Natural killer cell (primary cell): ENCODE data around the gene PPP2R5C. TPM values are rescaled to one million over a fixed set of nuclear protein-coding genes. Genes with fewer than 3 reads are reported as not detected.
A peak's percentile ranks its signal among the peaks of the same experiment; 100 is the strongest.

Experiments
- ATAC-seq, 3 donors: fragments of 150-1000 bp in 2 of 3; fragments of 200-7000 bp in 1 of 3; cut with Tn5 transposase; 1 replicate in 1 of 3; 2 replicates in 2 of 3; pipeline ENCODE4 v1.10.0; 2021; ENCODE audit warnings: mild to moderate bottlenecking in 2 of 3, moderate library complexity in 2 of 3
- DNase-seq, 2 donors: peaks; one replicate each; pipeline versions ENCODE4 v3.0.0 to v3.0.0-alpha.2; 2013 to 2021; ENCODE audit warnings: mixed read lengths in 1 of 2
- H3K27ac ChIP-seq: one replicate; pipeline ENCODE4 v1.5.1; 2013; ENCODE audit warnings: mild to moderate bottlenecking, low read length
- H3K27me3 ChIP-seq: one replicate; pipeline ENCODE4 v1.6.1; 2013; ENCODE audit warnings: low read length; ENCODE audit not compliant: control insufficient read depth, insufficient read depth
- H3K36me3 ChIP-seq: one replicate; pipeline ENCODE4 v1.6.1; 2013; ENCODE audit warnings: low read length; ENCODE audit not compliant: control insufficient read depth, insufficient read depth
- H3K4me1 ChIP-seq: one replicate; pipeline ENCODE4 v1.6.1; 2013; ENCODE audit warnings: low read length; ENCODE audit not compliant: control insufficient read depth, insufficient read depth
- H3K4me3 ChIP-seq: one replicate; pipeline ENCODE4 v1.5.1; 2013; ENCODE audit warnings: low read length
- H3K9me3 ChIP-seq: one replicate; pipeline ENCODE4 v1.6.1; 2013; ENCODE audit warnings: low read length; ENCODE audit not compliant: control insufficient read depth, insufficient read depth
- H3K27ac Mint-ChIP-seq, 2 donors: one replicate each; pipeline ENCODE4 v1.8.0; 2022; ENCODE audit warnings: mild to moderate bottlenecking in 2 of 2, mixed read lengths in 2 of 2, moderate library complexity in 1 of 2
- H3K27me3 Mint-ChIP-seq, 2 donors: one replicate each; pipeline ENCODE4 v1.8.0; 2022; ENCODE audit warnings: low read depth in 2 of 2, mixed read lengths in 2 of 2
- H3K36me3 Mint-ChIP-seq: one replicate; pipeline ENCODE4 v1.8.0; 2022; ENCODE audit warnings: mixed read lengths
- H3K4me1 Mint-ChIP-seq, 2 donors: one replicate each; pipeline ENCODE4 v1.8.0; 2022; ENCODE audit warnings: mixed read lengths in 2 of 2
- H3K4me3 Mint-ChIP-seq: one replicate; pipeline ENCODE4 v1.8.0; 2022; ENCODE audit warnings: mild to moderate bottlenecking, moderate library complexity, mixed read lengths
- H3K9me3 Mint-ChIP-seq, 2 donors: one replicate each; pipeline ENCODE4 v1.8.0; 2022; ENCODE audit warnings: mixed read lengths in 2 of 2
- WGBS: methylation state at CpG from one replicate; pipeline ENCODE4 v1.1.7; 2013; ENCODE audit warnings: missing lambda C conversion rate; ENCODE audit not compliant: insufficient coverage; 5-methylcytosine and 5-hydroxymethylcytosine counted together
- intact Hi-C: fragments of 100-400 bp; cut with micrococcal nuclease; formaldehyde crosslinking; loops from one replicate; pipeline ENCODE4 v1.14.2; 2022
- total RNA-seq, 4 donors: library from RNA; stranded (reverse); fragments of 120-200 nt in 1 of 4; gene quantifications; one replicate each; pipeline versions ENCODE4 v1.2.3 to v1.2.4, GENCODE V29; 2013 to 2022
- TF ChIP-seq, protein P1 (sequence below): fragments of 200-600 bp; IDR thresholded peaks from one replicate; pipeline ENCODE4 v1.8.0; 2022; ENCODE audit warnings: antibody characterized with exemption

The PPP2R5C gene
- total RNA-seq, 3 donors from 2014 or later (not counting 1 experiment from before 2014, with no cell fraction given) = 716 to 779 (median 736) TPM

DNA sequence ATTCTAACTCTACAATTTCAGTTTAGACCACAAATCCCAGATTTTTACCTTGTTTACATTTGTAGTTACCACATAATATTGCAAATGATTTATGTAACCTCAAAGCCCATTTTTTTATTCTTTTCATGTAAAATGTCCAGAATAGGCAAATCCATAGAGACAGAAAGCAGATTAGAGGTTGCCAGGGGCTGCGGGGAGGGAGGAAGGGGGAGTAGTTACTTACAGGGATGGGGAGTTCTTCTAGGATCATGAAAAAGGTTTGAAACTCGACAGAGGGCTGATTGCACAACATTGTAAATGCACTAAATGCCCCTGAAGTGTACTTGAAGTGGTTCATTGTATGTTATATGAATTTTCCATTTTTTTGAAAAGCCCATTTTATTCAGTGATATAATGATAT is 66.5 kb downstream of the PPP2R5C start:
- no peak for ATAC-seq
- Mint-ChIP-seq H3K27ac (peak overlapping the region; percentile 97 to 99), H3K36me3 (peaks cover 9% of the 10 kb centered on the region), H3K27me3 (no peaks in the 10 kb centered on the region), H3K4me1 (peaks cover 89 to 94% of the 10 kb centered on the region in 2 donors), H3K4me3 (peak overlapping the region; percentile 65), H3K9me3 (no peaks in the 10 kb centered on the region)
- Histone ChIP-seq H3K27me3 (no peaks in the 10 kb centered on the region), H3K36me3 (peaks cover 40% of the 10 kb centered on the region), H3K4me3 (no peak overlapping the region), H3K4me1 (peaks cover 69% of the 10 kb centered on the region), H3K27ac (peak overlapping the region; percentile 98), H3K9me3 (no peaks in the 10 kb centered on the region)
- DNase-seq = peak in 1 of 2 donors; percentile 15
- TF ChIP-seq, protein P1, sequence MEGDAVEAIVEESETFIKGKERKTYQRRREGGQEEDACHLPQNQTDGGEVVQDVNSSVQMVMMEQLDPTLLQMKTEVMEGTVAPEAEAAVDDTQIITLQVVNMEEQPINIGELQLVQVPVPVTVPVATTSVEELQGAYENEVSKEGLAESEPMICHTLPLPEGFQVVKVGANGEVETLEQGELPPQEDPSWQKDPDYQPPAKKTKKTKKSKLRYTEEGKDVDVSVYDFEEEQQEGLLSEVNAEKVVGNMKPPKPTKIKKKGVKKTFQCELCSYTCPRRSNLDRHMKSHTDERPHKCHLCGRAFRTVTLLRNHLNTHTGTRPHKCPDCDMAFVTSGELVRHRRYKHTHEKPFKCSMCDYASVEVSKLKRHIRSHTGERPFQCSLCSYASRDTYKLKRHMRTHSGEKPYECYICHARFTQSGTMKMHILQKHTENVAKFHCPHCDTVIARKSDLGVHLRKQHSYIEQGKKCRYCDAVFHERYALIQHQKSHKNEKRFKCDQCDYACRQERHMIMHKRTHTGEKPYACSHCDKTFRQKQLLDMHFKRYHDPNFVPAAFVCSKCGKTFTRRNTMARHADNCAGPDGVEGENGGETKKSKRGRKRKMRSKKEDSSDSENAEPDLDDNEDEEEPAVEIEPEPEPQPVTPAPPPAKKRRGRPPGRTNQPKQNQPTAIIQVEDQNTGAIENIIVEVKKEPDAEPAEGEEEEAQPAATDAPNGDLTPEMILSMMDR = no peak
- intact Hi-C loops = loop anchor here (10.0 kb wide), 1 partner anchor 257 kb away; the partner anchor contains the start of gene HSP90AA1
- 78% methylated on average over 2 of the region's 2 CpGs for WGBS

DNA sequence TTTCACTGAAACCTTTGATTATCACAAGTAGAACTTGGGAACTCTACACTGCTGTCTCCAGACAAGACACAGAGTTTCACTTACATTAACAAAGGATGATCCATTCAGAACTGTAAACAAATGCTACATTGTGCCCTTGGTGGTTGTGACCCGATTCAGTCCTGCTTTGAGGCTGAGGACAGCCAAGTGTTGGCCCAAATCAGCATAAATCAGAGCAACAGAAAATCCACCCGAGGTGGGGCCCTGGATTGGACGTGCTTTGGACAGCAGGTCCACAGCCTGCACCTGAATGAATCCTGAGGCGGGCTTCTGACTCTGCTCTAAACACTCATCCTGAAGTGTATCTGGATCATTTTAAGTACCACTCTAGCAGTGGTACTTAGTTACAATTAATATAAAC is 68.8 kb downstream of the PPP2R5C start:
- Mint-ChIP-seq H3K4me3 (peak overlapping the region; percentile 28), H3K9me3 (no peaks in the 10 kb centered on the region), H3K4me1 (peaks cover 84 to 92% of the 10 kb centered on the region in 2 donors), H3K27me3 (no peaks in the 10 kb centered on the region), H3K36me3 (peaks cover 9% of the 10 kb centered on the region), H3K27ac (peak overlapping the region; percentile 97 to 99)
- H3K4me1 ChIP-seq = peaks cover 66% of the 10 kb centered on the region
- peak overlapping the region; percentile 32 for H3K27ac ChIP-seq
- intact Hi-C loops = no loop called here
- H3K27me3 ChIP-seq = no peaks in the 10 kb centered on the region
- H3K36me3 ChIP-seq = peaks cover 55% of the 10 kb centered on the region
- no peak overlapping the region for H3K4me3 ChIP-seq
- WGBS = 94% methylated on average over 4 of the region's 4 CpGs
- DNase-seq = no peak
- TF ChIP-seq, protein P1 = no peak
- H3K9me3 ChIP-seq = no peaks in the 10 kb centered on the region
- ATAC-seq = no peak

DNA sequence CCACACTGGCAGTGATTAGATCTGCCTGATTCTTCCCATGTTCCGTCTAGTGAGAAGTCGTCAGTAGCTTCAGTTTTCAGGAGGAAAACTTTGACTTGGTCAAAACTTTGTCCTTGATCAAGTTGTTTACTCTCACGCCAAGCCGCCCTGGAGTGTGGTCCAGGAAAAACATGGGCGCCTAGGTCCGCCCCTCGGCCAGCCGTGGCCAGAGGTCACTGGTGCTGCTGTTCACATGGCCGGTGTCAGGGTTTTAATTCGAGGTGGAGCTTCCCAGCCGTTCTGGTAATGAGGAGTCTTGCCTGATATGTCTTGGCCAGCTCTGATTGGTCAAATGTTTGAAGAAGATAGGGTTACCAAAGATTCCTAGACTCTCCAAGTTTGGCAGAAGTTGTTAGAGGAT is 71.5 kb downstream of the PPP2R5C start:
- Mint-ChIP-seq H3K27ac (peak overlapping the region; percentile 80 to 97), H3K4me1 (peaks cover 78 to 87% of the 10 kb centered on the region in 2 donors), H3K36me3 (peaks cover 3% of the 10 kb centered on the region), H3K9me3 (no peaks in the 10 kb centered on the region), H3K4me3 (no peak overlapping the region), H3K27me3 (no peaks in the 10 kb centered on the region)
- intact Hi-C loops = no loop called here
- no peak for DNase-seq
- no peaks in the 10 kb centered on the region for H3K9me3 ChIP-seq
- H3K4me3 ChIP-seq = no peak overlapping the region
- H3K27ac ChIP-seq = no peak overlapping the region
- WGBS = 96% methylated on average over 11 of the region's 11 CpGs
- ATAC-seq = no peak
- TF ChIP-seq, protein P1 = no peak
- peaks cover 51% of the 10 kb centered on the region for H3K36me3 ChIP-seq
- no peaks in the 10 kb centered on the region for H3K27me3 ChIP-seq
- H3K4me1 ChIP-seq = peaks cover 52% of the 10 kb centered on the region

DNA sequence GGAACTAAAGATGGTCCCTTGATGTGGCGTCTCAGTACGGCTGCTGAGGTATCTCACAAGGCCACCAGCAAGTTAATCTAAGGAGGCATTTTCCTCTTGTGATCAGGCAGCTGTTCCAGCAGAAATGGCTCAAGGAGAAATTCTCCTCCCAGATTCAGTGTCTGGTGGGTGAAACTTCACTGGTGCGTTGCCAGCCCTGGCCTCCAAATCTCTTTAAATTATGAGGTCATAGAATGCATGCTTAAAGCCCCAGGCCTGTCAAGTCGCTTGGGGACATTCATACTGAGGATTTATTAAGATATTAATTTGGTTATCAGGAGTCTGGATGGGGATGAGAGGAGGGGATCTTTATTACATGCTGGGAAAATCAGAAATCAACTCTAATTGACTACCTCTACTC is 72.9 kb downstream of the PPP2R5C start:
- intact Hi-C loops = no loop called here
- Mint-ChIP-seq H3K36me3 (no peaks in the 10 kb centered on the region), H3K27ac (peak overlapping the region; percentile 80 to 97), H3K9me3 (no peaks in the 10 kb centered on the region), H3K27me3 (no peaks in the 10 kb centered on the region), H3K4me1 (peaks cover 79 to 85% of the 10 kb centered on the region in 2 donors), H3K4me3 (peak overlapping the region; percentile 17)
- DNase-seq = no peak
- H3K27ac ChIP-seq = peak overlapping the region; percentile 23
- TF ChIP-seq, protein P1 = no peak
- H3K9me3 ChIP-seq = no peaks in the 10 kb centered on the region
- WGBS = 88% methylated on average over 3 of the region's 4 CpGs
- no peak overlapping the region for H3K4me3 ChIP-seq
- no peak for ATAC-seq
- peaks cover 49% of the 10 kb centered on the region for H3K36me3 ChIP-seq
- no peaks in the 10 kb centered on the region for H3K27me3 ChIP-seq
- peaks cover 51% of the 10 kb centered on the region for H3K4me1 ChIP-seq
